COLO829 (cell line): ENCODE results near the gene FBXO45.
"Not testable (repeated sequence)": the region's sequence is repeated elsewhere in the genome, so short reads cannot be mapped to it uniquely, and the experiment has no call there.

Source experiments
- DNase-seq: peaks from one replicate; pipeline ENCODE4 v3.0.0; 2012; ENCODE audit warnings: low spot score

Gene FBXO45, protein sequence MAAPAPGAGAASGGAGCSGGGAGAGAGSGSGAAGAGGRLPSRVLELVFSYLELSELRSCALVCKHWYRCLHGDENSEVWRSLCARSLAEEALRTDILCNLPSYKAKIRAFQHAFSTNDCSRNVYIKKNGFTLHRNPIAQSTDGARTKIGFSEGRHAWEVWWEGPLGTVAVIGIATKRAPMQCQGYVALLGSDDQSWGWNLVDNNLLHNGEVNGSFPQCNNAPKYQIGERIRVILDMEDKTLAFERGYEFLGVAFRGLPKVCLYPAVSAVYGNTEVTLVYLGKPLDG

DNA sequence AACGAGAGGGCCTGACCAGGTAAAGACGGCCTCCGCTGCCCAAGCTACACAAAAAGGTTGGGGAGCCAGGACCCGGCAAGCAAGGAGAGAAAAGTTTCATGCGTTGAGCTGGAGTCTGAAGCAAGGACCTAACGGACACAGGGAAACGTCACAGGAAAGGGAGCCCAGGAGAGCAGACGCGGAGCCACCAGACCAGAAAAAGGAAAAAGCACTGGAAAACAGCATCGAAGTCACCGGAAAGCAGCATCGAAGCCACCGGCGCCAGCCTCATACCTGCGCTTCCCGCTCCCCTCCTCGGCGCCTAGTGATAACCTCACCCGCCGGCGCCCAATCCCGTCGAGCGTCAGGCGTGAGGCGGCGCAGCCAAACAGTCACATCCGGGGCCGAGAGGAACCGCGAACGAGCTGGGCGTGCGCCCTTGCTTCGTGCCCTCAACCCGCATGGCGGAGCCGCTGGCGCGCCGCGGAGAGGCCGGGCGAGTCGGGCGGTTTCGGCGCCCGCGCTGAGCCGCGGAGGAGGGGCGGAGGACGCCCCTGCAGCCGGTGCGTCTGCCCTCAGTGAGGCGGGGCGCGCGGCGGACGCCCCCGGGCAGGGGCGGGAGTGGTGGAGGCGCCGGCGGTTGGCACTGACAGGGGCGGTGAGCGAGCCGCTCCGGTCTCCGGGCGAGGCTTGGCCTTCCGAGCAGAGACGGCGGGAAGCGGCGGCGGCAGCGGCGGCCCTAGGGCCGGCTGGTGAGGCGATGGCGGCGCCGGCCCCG, at the start of gene FBXO45, which contains the start of gene WDR53:
FBXO45 (plus strand) TSS at position 415 of the 757 bp plus-strand sequence; CDS start at position 740, 325 bp downstream.
WDR53 (minus strand) TSS at position 309 of the 757 bp plus-strand sequence. CDS start 7,079 bp downstream, outside the sequence.
- DNase-seq, result peak; percentile 94

DNA sequence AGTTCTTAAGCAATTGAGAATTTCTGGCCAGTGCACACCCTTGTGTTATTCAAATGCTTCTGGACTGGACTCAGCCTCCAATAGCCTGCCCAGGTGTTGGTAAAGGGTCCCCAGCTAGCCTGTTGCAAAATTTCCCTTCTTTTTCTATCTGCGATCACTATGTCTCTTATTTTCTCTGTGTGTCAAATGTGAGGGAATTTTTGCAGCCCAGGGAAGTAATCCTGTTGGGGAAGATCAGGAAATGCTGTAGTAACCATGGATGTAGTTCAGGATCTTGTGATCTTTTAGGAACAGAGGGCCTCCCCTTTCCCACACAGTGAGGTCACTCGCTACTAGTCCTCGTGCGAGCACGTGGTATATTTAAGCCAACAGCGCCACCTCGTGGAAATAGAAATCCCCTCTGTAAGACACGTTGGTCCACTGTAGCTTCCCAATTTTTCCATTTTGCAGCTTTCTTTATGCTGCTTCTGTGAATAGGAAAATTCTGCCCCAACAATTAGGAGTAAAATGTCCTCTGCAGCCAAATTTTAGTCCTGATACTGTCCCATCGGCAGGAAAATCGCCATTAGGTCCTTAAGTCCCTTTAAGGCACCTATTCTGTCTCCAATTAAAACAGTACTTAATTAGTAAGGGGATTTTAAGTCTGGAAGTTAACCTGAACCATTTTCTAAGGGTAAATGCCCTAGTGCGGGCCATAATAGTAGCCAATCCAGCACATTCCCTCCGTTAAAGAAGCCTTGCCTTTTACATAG, 49.3 kb upstream of the FBXO45 start:
- DNase-seq, result peak; percentile 89

DNA sequence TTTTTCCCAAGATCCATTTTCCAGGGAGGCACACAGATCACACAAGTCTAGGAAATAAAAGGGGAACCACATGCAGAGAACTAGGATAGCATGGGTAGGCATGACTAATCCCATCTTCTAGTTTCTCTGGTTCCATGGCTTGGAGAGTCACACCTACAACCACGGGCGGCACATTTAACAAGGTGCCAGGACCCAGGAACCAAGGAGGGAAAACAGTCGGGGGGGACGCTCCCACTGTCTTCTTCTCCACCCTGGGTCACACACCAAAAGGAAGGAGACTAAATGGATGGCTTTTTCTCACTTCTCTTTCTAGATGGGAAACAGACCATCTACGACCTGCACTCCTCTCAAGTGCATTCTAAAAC, 48.8 kb upstream of the FBXO45 start:
- no peak for DNase-seq

DNA sequence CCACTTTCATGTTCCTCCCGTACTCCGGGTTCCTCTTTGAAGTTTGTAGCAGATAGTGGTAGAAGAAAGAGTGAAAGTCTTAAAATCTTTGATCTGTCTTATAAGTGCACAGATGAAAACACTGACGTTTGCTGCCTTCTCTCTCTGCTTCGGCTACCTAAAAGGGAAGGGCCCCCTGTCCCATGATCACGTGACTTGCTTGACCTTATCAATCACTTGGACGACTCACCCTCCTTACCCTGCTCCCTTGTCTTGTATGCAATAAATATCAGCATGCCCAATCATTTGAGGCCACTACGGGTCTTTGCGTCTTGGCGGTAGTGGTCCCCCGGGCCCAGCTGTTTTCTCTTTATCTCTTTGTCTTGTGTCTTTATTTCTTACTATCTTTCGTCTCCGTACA, 47.2 kb upstream of the FBXO45 start:
- DNase-seq, result not testable (repeated sequence)

DNA sequence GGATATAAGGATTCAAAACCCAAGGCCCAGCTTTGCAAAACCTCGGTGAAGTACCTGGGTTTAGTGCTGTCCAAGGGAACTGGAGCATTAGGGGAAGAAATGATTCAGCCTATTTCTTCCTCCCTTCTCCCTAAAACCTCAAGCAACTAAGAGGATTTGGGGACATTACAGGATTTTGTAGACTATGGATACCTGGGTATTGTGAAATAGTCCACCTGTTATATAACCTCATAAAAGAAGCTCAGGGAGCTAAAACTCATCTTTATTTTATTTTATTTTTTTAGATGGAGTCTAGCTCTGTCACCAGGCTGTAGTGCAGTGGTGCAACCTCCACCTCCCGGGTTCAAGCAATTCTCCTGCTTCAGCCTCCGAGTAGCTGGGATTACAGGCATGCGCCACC, 44.6 kb upstream of the FBXO45 start:
- DNase-seq, result no peak

DNA sequence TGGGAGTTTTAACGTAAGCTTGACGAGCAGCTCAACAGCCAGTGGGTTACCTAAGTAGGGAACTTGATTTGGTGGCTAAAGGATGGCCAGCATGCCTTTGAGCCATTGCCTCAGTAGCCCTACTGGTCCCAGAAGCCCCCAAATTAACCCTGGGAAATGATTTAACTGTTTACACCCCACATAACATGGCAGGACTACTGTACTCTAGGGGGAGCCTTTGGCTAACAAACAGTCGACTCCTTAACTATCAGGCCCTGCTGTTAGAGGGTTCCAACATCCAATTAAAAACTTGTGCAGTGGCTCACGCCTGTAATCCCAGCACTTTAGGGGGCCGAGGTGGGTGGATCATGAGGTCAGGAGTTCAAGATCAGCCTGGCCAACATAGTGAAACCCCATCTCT, 43.9 kb upstream of the FBXO45 start:
- DNase-seq, result no peak

DNA sequence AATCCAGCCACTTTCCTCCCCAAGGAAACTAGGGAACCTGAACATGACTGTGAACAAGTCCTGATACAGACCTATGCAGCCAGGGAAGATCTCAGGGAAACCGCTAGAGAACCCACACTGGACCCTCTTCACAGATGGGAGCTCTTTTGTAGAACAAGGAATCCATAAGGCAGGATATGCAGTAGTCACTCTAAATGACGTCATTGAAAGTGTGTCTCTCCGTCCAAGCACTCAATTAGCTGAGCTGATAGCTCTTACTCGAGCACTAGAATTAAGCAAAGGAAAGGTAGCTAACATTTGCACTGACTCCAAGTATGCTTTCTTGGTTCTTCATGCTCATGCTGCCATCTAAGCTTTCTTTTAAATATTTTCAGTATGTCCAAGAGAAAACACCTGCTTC, 43.3 kb upstream of the FBXO45 start:
- DNase-seq, result no peak

DNA sequence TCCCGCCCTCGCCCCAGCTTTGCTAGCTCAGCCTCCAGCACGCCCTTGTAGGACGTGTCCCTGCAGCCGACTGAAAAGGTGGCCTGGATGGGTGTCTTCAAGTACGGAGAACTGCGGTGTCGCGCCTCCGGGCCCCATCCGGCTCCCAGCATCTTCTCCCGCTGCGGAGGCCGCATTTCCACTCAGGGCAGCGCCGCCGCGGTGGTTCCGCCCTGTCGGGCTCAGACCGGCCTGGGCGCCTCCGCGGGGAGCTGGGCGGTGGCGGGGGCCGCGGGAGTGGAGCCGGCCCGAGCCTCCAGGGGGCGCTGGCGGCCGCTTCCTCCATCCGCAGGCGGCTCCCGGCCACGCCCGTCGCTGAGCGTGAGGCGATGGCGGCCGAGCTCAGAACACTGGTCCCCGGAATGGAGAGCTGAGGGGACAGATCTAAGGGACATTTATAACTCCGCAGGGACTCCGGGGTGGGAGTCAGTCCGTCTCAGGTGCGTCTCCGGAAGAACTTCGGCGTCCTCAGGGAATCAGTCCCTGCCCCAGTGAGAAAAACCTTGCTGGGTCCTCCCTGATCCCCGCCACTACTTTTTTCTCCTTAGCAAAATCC, 39.7 kb upstream of the FBXO45 start:
- peak; percentile 62 for DNase-seq

DNA sequence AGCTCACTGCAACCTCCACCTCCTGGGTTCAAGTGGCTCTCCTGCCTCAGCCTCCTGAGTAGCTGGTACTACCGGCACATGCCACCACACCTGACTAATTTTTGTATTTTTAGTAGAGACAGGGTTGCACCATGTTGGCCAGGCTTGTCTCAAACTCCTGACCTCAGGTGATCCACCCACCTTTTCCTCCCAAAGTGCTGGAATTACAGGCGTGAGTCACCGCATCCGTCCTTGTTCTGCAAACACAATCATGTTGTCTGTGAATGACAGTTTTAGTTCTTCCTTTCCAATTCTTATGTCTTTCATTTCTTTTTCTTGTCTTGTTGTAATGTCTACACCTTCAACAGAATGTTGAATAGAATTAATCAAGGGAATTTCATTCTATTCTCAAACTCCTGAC, 37.0 kb upstream of the FBXO45 start:
- DNase-seq, result no peak

DNA sequence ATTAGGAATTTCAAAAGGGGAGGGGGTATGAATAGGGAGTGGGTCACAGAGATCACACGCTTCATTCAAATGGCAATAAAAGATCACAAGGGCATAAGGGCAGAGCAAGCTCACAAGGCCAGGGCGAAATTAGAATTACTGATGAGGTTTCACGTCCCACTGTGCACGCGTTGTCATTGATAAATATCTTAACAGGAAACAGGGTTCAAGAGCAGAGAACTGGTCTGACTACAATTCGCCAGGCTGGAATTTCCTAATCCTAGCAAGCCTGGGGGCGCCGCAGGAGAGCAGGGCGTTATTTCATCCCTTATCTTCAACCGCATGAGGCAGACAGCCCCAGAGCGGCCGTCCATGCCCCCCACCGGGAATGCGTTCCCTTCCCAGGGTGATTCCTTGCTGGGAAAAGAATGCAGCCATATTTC, 35.2 kb upstream of the FBXO45 start:
- no peak for DNase-seq

DNA sequence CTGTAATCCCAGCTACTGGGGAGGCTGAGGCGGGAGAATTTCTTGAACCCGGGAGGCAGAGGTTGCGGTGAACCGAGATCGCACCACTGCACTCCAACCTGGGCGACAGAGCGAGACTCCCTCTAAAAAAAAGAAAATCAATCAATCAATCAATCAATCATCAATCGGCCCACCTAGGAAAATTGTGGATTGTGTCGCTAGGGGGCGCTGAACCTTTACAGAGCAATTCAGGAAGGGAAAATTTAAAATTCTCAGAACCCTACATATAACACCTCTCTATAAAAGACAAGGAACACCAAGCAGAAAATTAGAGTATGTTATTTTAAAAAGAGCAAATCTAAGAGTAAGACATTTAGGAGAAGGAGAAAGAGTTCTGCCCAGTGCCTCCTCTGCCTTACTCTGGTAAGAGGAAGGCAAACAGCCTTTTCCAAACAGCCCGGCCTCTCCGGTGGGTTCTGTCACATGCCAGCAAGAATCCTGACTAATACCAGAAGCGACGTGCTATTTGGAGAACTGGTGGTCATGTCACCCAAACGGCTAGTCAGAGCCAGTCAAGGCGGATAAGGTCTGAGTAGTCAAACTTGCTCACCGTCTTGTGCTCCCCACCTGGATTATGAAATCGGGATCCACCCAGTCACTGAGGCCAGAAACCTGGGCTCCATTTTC, 31.0 kb upstream of the FBXO45 start:
- peak; percentile 25 for DNase-seq

DNA sequence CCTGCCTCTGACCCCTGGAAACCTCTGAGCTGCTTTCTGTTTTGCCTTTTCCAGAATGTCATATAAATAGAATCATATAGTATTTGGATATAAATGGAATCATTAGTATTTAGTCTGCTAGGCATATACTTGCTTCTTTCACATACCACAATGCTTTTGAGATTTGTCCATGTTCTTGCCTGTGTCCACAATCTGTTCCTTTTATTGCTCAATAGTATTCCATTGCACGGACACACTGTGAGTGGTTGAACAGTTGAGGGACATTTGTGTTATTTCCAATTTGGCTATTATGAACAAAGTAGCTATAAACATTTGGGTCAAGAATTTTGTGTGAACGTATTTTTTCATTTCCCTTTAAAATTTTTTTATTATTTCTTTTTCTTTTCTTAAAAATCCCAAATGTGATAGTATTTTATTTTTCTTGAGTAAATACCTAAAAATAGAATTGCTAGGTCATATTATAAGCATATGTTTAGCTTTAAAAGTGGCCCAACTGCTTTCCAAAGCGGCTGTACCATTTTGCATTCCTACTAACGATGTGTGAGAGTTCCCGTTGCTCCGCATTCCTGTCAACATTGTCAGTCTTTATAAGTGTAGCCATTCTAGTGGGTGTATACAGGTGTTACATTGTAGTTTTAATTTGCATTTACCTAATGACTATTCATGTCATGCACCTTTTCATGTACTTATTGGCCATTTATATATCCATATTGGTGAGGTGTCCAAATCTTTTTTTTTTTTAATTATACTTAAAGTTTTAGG, 26.6 kb upstream of the FBXO45 start:
- no peak for DNase-seq

DNA sequence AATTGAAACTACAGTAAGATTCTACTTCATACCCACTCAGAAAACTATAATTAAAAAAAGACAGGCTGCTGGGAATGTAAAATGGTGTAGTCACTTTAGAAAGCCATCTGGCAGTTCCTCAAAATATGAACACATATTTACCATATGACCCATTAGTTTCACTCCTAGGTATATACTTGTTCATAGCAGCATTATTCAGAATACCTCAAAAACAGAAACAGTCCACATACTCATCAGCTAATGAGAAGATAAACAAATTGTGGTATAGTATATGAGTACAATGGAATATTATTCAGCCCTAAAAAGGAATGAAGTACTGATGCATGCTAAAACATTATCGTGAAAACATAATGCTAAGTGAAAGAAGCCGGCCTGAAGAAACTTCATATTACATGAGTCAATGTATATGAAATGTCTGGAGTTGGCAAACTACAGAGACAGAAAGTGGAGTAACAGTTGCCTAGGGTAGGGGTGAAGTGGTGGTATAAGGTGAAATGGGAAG, 23.9 kb upstream of the FBXO45 start:
- no peak for DNase-seq

DNA sequence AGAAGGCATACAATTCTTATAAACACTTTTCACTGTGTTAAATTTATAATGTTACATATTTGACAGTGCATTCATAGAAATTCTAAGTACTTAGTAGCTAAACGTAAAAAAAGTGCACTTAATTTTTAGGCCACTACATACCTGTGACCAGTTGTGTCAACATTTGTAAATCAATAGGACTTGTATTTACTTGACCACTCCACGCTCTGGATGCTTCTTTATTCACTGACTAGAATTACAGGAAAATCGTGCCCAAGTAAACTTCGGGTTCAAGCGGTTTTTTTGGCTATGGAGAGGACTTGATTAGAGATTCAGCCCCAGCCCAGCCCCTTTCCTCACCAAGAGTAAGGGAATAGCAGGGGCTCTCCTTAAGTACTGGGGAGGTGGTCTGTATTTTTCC, 21.9 kb upstream of the FBXO45 start:
- no peak for DNase-seq

DNA sequence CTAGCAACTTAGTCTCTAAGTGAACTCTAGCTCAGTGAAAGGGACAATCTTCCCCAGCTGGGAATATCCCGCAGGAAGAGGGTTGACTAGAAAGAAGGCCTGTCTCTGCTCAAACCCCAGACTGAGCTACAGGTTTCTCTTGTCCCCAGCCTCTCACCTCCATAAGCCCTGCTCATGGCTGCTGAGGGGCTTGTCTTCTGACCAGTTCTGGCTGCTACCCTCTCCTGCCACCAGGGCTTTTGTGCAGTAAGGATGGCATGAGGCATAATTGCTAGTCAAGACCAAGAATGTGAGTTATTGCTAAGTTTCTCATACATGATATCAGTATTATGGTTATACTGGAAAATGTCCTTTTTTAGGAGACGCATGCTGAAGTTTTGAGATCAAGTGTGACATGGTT, 21.4 kb upstream of the FBXO45 start:
- DNase-seq, result no peak

DNA sequence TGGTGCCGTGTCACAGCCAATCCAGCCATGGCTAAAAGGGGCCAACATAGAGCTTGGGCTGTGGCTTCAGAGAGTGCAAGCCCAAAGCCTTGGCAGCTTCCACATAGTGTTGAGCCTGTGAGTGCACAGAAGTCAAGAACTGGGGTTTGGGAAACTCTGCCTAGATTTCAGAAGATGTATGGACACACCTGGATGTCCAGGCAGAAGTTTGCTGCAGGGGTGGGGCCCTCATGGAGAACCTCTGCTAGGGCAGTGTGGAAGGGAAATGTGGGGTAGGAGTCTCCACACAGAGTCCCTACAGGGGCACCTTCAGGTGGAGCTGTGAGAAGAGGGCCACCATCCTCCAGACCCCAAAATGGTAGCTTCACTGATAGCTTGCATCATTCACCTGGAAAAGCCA, 19.1 kb upstream of the FBXO45 start:
- DNase-seq, result not testable (repeated sequence)

DNA sequence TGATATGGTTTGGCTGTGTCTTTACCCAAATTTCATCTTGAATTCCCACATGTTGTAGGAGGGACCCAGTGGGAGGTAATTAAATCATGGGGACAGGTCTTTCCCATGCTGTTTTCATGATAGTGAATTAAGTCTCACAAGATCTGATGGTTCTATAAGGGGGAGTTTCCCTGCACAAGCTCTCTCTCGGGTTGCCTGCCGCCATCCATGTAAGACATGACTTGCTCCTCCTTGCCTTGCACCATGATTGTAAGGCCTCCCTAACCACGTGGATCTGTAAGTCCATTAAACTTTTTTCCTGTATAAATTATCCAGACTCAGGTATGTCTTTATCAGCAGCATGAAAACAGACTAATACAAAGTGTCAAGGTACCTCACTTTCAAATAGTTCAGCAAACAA, 18.3 kb upstream of the FBXO45 start:
- DNase-seq, result not testable (repeated sequence)

DNA sequence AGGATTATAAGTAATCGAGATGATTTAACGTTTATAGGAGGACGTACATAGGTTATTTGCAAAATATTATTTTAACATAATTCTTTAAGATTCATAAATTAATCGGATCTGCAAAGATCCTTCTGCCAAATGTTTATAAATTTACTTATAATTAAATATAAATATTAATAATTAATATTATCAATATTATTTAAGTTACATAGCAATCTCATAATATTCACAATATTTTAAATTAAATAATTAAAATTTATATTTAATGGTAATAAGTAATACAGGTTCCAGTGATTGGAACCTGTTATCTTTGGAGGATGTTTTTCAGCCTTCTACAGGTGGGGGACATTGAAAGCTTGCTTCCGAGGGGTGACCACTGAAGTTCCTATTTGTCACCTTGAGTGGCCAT, 16.2 kb upstream of the FBXO45 start:
- no peak for DNase-seq

DNA sequence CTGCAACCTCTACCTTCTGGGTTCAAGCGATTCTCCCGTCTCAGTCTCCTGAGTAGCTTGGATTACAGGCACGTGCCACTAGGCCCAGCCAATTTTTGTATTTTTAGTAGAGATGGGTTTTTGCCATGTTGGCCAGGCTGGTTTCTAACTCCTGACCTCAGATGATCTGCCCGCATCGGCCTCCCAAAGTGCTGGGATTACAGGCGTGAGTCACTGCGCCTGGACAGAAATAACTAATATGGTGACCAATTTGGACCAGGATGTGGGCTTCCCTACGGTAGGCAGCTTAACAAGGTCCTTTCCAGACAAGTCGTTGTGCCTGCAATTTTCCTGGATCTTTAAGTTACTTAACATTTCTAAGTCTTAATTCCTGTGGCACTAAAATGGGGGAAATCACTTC, 14.9 kb upstream of the FBXO45 start:
- DNase-seq, result no peak

DNA sequence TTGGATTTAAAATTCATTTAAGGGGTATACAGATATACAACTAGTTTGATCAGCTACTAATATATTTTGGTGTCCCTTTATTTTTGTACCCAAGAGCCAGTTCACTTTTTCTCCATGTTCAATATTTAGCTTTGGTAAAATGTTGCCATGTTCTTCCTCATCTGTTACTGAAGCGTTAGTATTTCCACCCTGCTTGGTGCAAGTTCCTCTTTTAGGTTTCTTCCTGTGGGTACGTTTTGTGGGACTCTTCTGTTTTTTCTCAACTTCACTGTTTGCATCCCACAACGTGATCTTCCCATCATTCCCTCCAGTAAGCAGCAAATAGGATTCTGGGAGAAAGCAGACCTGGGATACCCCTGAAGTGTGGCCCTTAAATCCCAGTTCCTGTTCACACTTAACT, 14.3 kb upstream of the FBXO45 start:
- no peak for DNase-seq

DNA sequence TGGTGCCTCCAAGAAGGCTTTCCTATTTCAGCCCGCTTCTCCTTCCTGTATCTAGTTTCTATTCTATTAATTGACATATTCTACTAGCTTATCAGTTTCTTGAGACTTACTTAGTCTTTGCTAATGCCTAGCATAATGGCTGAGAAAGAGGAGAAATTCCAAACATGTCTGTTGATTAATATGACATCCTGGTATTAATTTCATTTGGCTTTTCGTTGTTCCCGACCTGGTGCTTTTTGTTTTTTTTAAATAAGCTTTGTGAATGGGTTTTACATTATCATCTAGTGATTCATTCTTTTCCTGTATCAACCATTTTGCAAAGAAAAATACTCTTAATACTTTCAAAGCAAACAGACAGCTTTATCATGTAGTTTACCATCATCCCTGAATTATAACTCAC, 13.2 kb upstream of the FBXO45 start:
- no peak for DNase-seq
